Kasumi-1 (cell line): ENCODE results near the gene SPACA4.
A peak's percentile ranks its signal among the peaks of the same experiment; 100 is the strongest.

Experiments used
- DNase-seq, 2 experiments: peaks; one replicate each; lab custom pipeline; 2025; lab: John Stamatoyannopoulos, UW

SPACA4 gene

GRCh38 chr19:48634424-48635262 lies 28.1 kb downstream of the SPACA4 start:
- DNase-seq, result peak; percentile 96 to 97

GRCh38 chr19:48635263-48635965 lies 28.9 kb downstream of the SPACA4 start:
- peak; percentile 34 to 56 for DNase-seq

- peak; percentile 40 to 42 for DNase-seq
These were observed 29.7 kb downstream of the SPACA4 start for GRCh38 chr19:48635966-48636858.

GRCh38 chr19:48636859-48637448 lies 30.4 kb downstream of the SPACA4 start, which contains the start of gene DBP:
Gene DBP (minus strand): TSS chr19:48637379. CDS start chr19:48636994, 385 bp downstream.
- no peak for DNase-seq

- DNase-seq, result peak; percentile 100
These were observed 31.0 kb downstream of the SPACA4 start for GRCh38 chr19:48637449-48637947.

GRCh38 chr19:48637948-48638830 lies 31.6 kb downstream of the SPACA4 start:
- peak; percentile 97 to 98 for DNase-seq

GRCh38 chr19:48638831-48639381 lies 32.4 kb downstream of the SPACA4 start:
- no peak for DNase-seq

- no peak for DNase-seq
These were observed 33.2 kb downstream of the SPACA4 start for GRCh38 chr19:48639483-48640375.

GRCh38 chr19:48641850-48642249 lies 35.3 kb downstream of the SPACA4 start:
- no peak for DNase-seq

GRCh38 chr19:48642862-48643261 lies 36.3 kb downstream of the SPACA4 start:
- DNase-seq, result no peak

GRCh38 chr19:48644355-48644754 lies 37.8 kb downstream of the SPACA4 start:
- DNase-seq, result no peak

- peak; percentile 77 to 88 for DNase-seq
These were observed 38.5 kb downstream of the SPACA4 start for GRCh38 chr19:48644839-48645619.

GRCh38 chr19:48645620-48646000 lies 39.1 kb downstream of the SPACA4 start:
- DNase-seq, result peak in 1 of 2 experiments; percentile 45

- DNase-seq, result peak in 1 of 2 experiments; percentile 65
These were observed 39.6 kb downstream of the SPACA4 start, which contains the start of gene CA11 for GRCh38 chr19:48646001-48646721. Gene CA11 (minus strand): TSS chr19:48646187. CDS start chr19:48645632, 555 bp downstream.

GRCh38 chr19:48646722-48647216 lies 40.2 kb downstream of the SPACA4 start:
- DNase-seq, result peak; percentile 89 to 90

- no peak for DNase-seq
These were observed 41.6 kb downstream of the SPACA4 start for GRCh38 chr19:48648134-48648533.

GRCh38 chr19:48650974-48651682 lies 44.6 kb downstream of the SPACA4 start:
- no peak for DNase-seq
